Keratinocyte (primary cell): ENCODE data around the gene L3MBTL4. TPM values are rescaled to one million over a fixed set of nuclear protein-coding genes. Genes with fewer than 3 reads are reported as not detected.

ENCODE experiments used
- DNase-seq: peaks from one replicate; pipeline ENCODE4 v3.0.0-alpha.2; 2011; ENCODE audit warnings: low read depth, missing footprints, low spot score
- FAIRE-seq: peaks from 2 replicates; lab custom pipeline; 2011; peaks lifted over from hg19 to GRCh38; lab: Jason Lieb, UNC
- H2AFZ ChIP-seq: 2 replicates; pipeline ENCODE4 v1.6.0; 2012; ENCODE audit warnings: low read length, control low read depth, inconsistent platforms; ENCODE audit not compliant: control insufficient read depth
- H3K27ac ChIP-seq: 2 replicates; pipeline ENCODE4 v1.5.1; 2011; ENCODE audit warnings: low read length; ENCODE audit not compliant: control insufficient read depth, insufficient read depth
- H3K27me3 ChIP-seq: 3 replicates; pipeline ENCODE4 v1.6.0; 2011; ENCODE audit warnings: low read length; ENCODE audit not compliant: control insufficient read depth, insufficient read depth; ENCODE audit errors: extremely low read depth
- H3K36me3 ChIP-seq, 2 experiments: 2 replicates in 1 of 2; 3 replicates in 1 of 2; pipeline ENCODE4 v1.5.1; 2011; ENCODE audit warnings: low read length in 2 of 2, mild to moderate bottlenecking in 1 of 2; ENCODE audit not compliant: control insufficient read depth in 2 of 2, insufficient read depth in 2 of 2; ENCODE audit errors: extremely low read depth in 1 of 2
- H3K4me1 ChIP-seq: 3 replicates; pipeline ENCODE4 v1.5.1; 2011; ENCODE audit warnings: low read length; ENCODE audit not compliant: control insufficient read depth, insufficient read depth; ENCODE audit errors: extremely low read depth
- H3K4me2 ChIP-seq: 3 replicates; pipeline ENCODE4 v1.6.0; 2011; ENCODE audit warnings: low read depth, low read length; ENCODE audit not compliant: control insufficient read depth, insufficient read depth; ENCODE audit errors: extremely low read depth
- H3K4me3 ChIP-seq, 3 experiments: fragments of 200-600 bp in 1 of 3; sonication (generic) in 1 of 3; 2 replicates in 2 of 3; 3 replicates in 1 of 3; pipeline ENCODE4 v1.5.1; 2011 to 2016; ENCODE audit warnings: low read length in 3 of 3, mild to moderate bottlenecking in 3 of 3, control low read depth in 2 of 3, inconsistent platforms in 1 of 3, low read depth in 1 of 3, mixed read lengths in 1 of 3, mixed run types in 1 of 3, moderate library complexity in 1 of 3; ENCODE audit not compliant: control insufficient read depth in 2 of 3, insufficient read depth in 2 of 3; ENCODE audit errors: extremely low read depth in 1 of 3
- H3K79me2 ChIP-seq: 2 replicates; pipeline ENCODE4 v1.6.0; 2012; ENCODE audit warnings: low read length; ENCODE audit not compliant: control insufficient read depth, insufficient read depth
- H3K9ac ChIP-seq: 3 replicates; pipeline ENCODE4 v1.6.0; 2011; ENCODE audit warnings: low read length; ENCODE audit not compliant: control insufficient read depth, insufficient read depth; ENCODE audit errors: extremely low read depth
- H3K9me1 ChIP-seq: 3 replicates; pipeline ENCODE4 v1.6.0; 2011; ENCODE audit warnings: low read length; ENCODE audit not compliant: control insufficient read depth, insufficient read depth; ENCODE audit errors: extremely low read depth
- H3K9me3 ChIP-seq: 2 replicates; pipeline ENCODE4 v1.5.1; 2012; ENCODE audit warnings: low read depth, low read length; ENCODE audit not compliant: control insufficient read depth
- H4K20me1 ChIP-seq: 3 replicates; pipeline ENCODE4 v1.6.0; 2011; ENCODE audit warnings: low read length; ENCODE audit not compliant: control insufficient read depth, insufficient read depth; ENCODE audit errors: extremely low read depth
- EZH2 ChIP-seq: IDR thresholded peaks from one replicate; pipeline ENCODE4 v1.6.1; 2012; ENCODE audit warnings: inconsistent platforms, mild to moderate bottlenecking, low read length, moderate library complexity
- dilution Hi-C: fragments of 300-500 bp; cut with MboI; formaldehyde crosslinking; loops from one replicate; pipeline ENCODE4 v1.7.0; 2020; ENCODE audit warnings: low sequenced_read_pairs; ENCODE audit not compliant: extremely low pct_ligation_motif_present
- polyA plus RNA-seq, 5 experiments: library from polyadenylated mRNA; depleted of rRNA in 3 of 5; stranded (reverse) in 3 of 5; stranded (forward) in 1 of 5; unstranded in 1 of 5; fragments of >200 nt; gene quantifications; 1 replicate in 1 of 5; 2 replicates in 3 of 5; 3 replicates in 1 of 5; pipeline versions ENCODE4 v1.2.1 to v1.2.3, GENCODE V29; 2011 to 2012; ENCODE audit warnings: missing spikeins in 2 of 5, low read depth in 1 of 5, low replicate concordance in 1 of 5
- TF ChIP-seq, protein P1 (sequence below), 3 experiments: IDR thresholded peaks in 1 of 3; conservative IDR thresholded peaks in 1 of 3; optimal IDR thresholded peaks in 1 of 3; 2 replicates in 2 of 3; 3 replicates in 1 of 3; pipeline versions ENCODE3 to v1.5.1; 2011; ENCODE audit warnings: low read length in 3 of 3, mild to moderate bottlenecking in 3 of 3, moderate library complexity in 2 of 3, control low read depth in 1 of 3, inconsistent platforms in 1 of 3; ENCODE audit not compliant: insufficient read depth in 2 of 3; ENCODE audit errors: extremely low read depth in 1 of 3

L3MBTL4 gene
- polyA plus RNA-seq, 1 donor (not counting 4 experiments of a cell fraction or from before 2014, with no cell fraction given) = 0.17 TPM

DNA sequence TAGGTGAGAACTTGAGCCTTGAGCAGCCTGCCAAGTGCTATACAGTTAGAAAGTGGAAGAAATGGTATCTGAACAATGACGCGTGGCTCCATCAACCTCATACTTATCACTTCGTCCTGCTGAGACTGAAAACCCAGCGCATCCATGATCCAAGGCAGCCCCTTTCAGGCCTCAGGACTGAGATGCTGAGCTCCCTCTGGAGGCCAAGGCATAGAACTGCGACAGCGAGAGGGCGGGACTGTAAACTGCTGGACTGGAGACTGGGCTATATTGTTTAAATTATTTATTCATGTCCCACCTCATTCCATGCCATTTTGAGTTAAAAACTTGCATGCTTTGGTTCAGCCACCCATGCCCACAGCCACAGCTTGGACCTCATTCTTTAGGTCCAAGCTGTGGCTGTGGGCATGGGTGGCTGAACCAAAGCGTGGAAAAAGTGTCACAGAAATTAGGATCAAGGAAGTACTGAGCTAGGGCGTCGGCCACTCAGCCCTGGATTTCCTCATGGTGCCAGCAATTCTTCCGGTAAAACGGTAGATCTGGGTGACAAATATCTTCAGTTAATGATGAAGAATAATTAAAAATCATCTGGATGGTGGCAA, 195.5 kb downstream of the L3MBTL4 start:
- dilution Hi-C loops = no loop called here
- FAIRE-seq = no peak
- H4K20me1 ChIP-seq = no peaks in the 10 kb centered on the region
- DNase-seq = no peak
- no peaks in the 10 kb centered on the region for H3K9me1 ChIP-seq
- H3K4me3 ChIP-seq = no peak overlapping the region
- H3K79me2 ChIP-seq = no peaks in the 10 kb centered on the region
- no peaks in the 10 kb centered on the region for H3K9me3 ChIP-seq
- no peak overlapping the region for H2AFZ ChIP-seq
- no peak overlapping the region for H3K27ac ChIP-seq
- no peaks in the 10 kb centered on the region for H3K36me3 ChIP-seq
- no peak overlapping the region for H3K4me2 ChIP-seq
- H3K4me1 ChIP-seq = no peaks in the 10 kb centered on the region
- H3K27me3 ChIP-seq = no peaks in the 10 kb centered on the region
- no peak overlapping the region for H3K9ac ChIP-seq
- TF ChIP-seq, protein P1, sequence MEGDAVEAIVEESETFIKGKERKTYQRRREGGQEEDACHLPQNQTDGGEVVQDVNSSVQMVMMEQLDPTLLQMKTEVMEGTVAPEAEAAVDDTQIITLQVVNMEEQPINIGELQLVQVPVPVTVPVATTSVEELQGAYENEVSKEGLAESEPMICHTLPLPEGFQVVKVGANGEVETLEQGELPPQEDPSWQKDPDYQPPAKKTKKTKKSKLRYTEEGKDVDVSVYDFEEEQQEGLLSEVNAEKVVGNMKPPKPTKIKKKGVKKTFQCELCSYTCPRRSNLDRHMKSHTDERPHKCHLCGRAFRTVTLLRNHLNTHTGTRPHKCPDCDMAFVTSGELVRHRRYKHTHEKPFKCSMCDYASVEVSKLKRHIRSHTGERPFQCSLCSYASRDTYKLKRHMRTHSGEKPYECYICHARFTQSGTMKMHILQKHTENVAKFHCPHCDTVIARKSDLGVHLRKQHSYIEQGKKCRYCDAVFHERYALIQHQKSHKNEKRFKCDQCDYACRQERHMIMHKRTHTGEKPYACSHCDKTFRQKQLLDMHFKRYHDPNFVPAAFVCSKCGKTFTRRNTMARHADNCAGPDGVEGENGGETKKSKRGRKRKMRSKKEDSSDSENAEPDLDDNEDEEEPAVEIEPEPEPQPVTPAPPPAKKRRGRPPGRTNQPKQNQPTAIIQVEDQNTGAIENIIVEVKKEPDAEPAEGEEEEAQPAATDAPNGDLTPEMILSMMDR (optimal IDR thresholded peaks at IDR 0.05 in 1 of 3, IDR thresholded peaks at IDR 0.05 in 1 of 3, conservative IDR thresholded peaks at IDR 0.05 in 1 of 3; ENCODE audit: extremely low read depth in 1 of 3, insufficient read depth in 2 of 3, low read length in 3 of 3) = peak; percentile 61 to 77 (median 68)
- no peak for TF ChIP-seq EZH2

DNA sequence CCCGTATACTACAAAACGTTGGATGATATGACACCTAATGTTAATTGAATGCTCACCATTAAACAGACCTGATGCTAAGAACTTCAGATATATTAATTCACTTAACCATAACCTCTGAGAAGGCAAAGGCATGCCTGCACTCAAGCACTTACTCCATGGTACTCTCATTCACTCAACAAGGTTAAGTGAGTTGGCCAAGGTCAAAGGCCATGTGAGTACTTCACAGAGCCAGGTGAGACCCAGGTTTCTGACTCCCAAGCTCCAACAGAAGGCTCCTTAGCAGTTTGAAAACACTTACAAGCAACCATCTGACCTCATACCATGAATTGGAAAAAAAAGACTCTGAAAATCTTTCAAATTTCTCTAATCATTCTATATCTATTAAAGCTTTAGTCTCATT, 198.8 kb downstream of the L3MBTL4 start:
- Histone ChIP-seq H3K9me1 (no peaks in the 10 kb centered on the region), H3K27ac (no peak overlapping the region), H2AFZ (no peak overlapping the region), H3K36me3 (no peaks in the 10 kb centered on the region), H3K4me1 (no peaks in the 10 kb centered on the region), H3K27me3 (no peaks in the 10 kb centered on the region), H4K20me1 (no peaks in the 10 kb centered on the region), H3K9me3 (no peaks in the 10 kb centered on the region), H3K4me3 (no peak overlapping the region), H3K9ac (no peak overlapping the region), H3K4me2 (no peak overlapping the region), H3K79me2 (no peaks in the 10 kb centered on the region)
- dilution Hi-C loops = no loop called here
- TF ChIP-seq EZH2 = no peak
- TF ChIP-seq, protein P1 (optimal IDR thresholded peaks at IDR 0.05 in 1 of 3, IDR thresholded peaks at IDR 0.05 in 1 of 3, conservative IDR thresholded peaks at IDR 0.05 in 1 of 3; ENCODE audit: extremely low read depth in 1 of 3, insufficient read depth in 2 of 3, low read length in 3 of 3) = no peak
- no peak for DNase-seq
- FAIRE-seq = no peak
